ENCODE data around the gene ESD. TPM values are rescaled to one million over a fixed set of nuclear protein-coding genes. Genes with fewer than 3 reads are reported as not detected.
A peak's percentile ranks its signal among the peaks of the same experiment; 100 is the strongest.
"Not testable (repeated sequence)": the region's sequence is repeated elsewhere in the genome, so short reads cannot be mapped to it uniquely, and the experiment has no call there.

Gene ESD
- total and polyA plus RNA-seq, 3 donors from 2014 or later, result 60.3 to 95.8 (median 65.4) TPM

GRCh38 chr13:46778890-46779289, 18.1 kb downstream of the ESD start:
- no peak for DNase-seq
- WGBS, 2 donors, result 81 to 85% methylated on average over 2 of the region's 2 CpGs
- H3K36me3 ChIP-seq (ENCODE audit: low read depth, missing control alignments), result no peaks in the 10 kb centered on the region
- no peak overlapping the region for H3K27ac ChIP-seq
- peaks cover 4% of the 10 kb centered on the region for H3K4me1 ChIP-seq
- H3K4me3 ChIP-seq, result no peak overlapping the region
- intact Hi-C loops (cut with DNase I; ENCODE audit: low total_unique reads), result no loop called here
- no peaks in the 10 kb centered on the region for H3K9me3 ChIP-seq
- no peaks in the 10 kb centered on the region for H3K27me3 ChIP-seq
- TF ChIP-seq CTCF (IDR thresholded peaks at IDR 0.05) (no peak), POLR2A (IDR thresholded peaks at IDR 0.05) (no peak)

- peaks cover 4% of the 10 kb centered on the region for H3K4me1 ChIP-seq
- no peak for DNase-seq
- TF ChIP-seq POLR2A (IDR thresholded peaks at IDR 0.05) (no peak), CTCF (IDR thresholded peaks at IDR 0.05) (no peak)
- H3K9me3 ChIP-seq, result no peaks in the 10 kb centered on the region
- 83 to 86% methylated on average over 3 of the region's 3 CpGs for WGBS, 2 donors
- H3K36me3 ChIP-seq (ENCODE audit: low read depth, missing control alignments), result no peaks in the 10 kb centered on the region
- no peak overlapping the region for H3K4me3 ChIP-seq
- peak overlapping the region; percentile 9 to 54 for H3K27ac ChIP-seq
- H3K27me3 ChIP-seq, result no peaks in the 10 kb centered on the region
- intact Hi-C loops (cut with DNase I; ENCODE audit: low total_unique reads), result no loop called here
Measured at GRCh38 chr13:46778095-46778494, 18.9 kb downstream of the ESD start.

- Histone ChIP-seq H3K4me3 (no peak overlapping the region), H3K9me3 (no peaks in the 10 kb centered on the region), H3K27me3 (no peaks in the 10 kb centered on the region), H3K36me3 (ENCODE audit: low read depth, missing control alignments) (no peaks in the 10 kb centered on the region), H3K27ac (peak overlapping the region in 1 of 2 donors; percentile 29), H3K4me1 (peaks cover 4% of the 10 kb centered on the region)
- no peak for TF ChIP-seq CTCF (IDR thresholded peaks at IDR 0.05)
- TF ChIP-seq POLR2A (IDR thresholded peaks at IDR 0.05), result no peak
- intact Hi-C loops (cut with DNase I; ENCODE audit: low total_unique reads), result no loop called here
- 72 to 77% methylated on average over 8 of the region's 8 CpGs for WGBS, 2 donors
- DNase-seq, result no peak
Measured at GRCh38 chr13:46775385-46776107, 21.4 kb downstream of the ESD start.

GRCh38 chr13:46773541-46773940, 23.4 kb downstream of the ESD start:
- Histone ChIP-seq H3K27ac (no peak overlapping the region), H3K27me3 (no peaks in the 10 kb centered on the region), H3K4me1 (peaks cover 4% of the 10 kb centered on the region), H3K36me3 (ENCODE audit: low read depth, missing control alignments) (no peaks in the 10 kb centered on the region), H3K9me3 (no peaks in the 10 kb centered on the region), H3K4me3 (no peak overlapping the region)
- TF ChIP-seq CTCF (IDR thresholded peaks at IDR 0.05) (no peak), POLR2A (IDR thresholded peaks at IDR 0.05) (no peak)
- 30 to 48% methylated on average over 2 of the region's 2 CpGs for WGBS, 2 donors
- no peak for DNase-seq
- intact Hi-C loops (cut with DNase I; ENCODE audit: low total_unique reads), result no loop called here

- H3K27me3 ChIP-seq, result no peaks in the 10 kb centered on the region
- TF ChIP-seq CTCF (IDR thresholded peaks at IDR 0.05), result no peak
- no peak for TF ChIP-seq POLR2A (IDR thresholded peaks at IDR 0.05)
- H3K36me3 ChIP-seq (ENCODE audit: low read depth, missing control alignments), result no peaks in the 10 kb centered on the region
- no peak overlapping the region for H3K4me3 ChIP-seq
- no peak for DNase-seq
- H3K27ac ChIP-seq, result no peak overlapping the region
- intact Hi-C loops (cut with DNase I; ENCODE audit: low total_unique reads), result no loop called here
- H3K4me1 ChIP-seq, result peaks cover 4% of the 10 kb centered on the region
- no peaks in the 10 kb centered on the region for H3K9me3 ChIP-seq
Measured at GRCh38 chr13:46771693-46772092, 25.3 kb downstream of the ESD start.

- H3K9me3 ChIP-seq; H3K27ac ChIP-seq; H3K4me3 ChIP-seq; H3K36me3 ChIP-seq (ENCODE audit: low read depth, missing control alignments); intact Hi-C loops (cut with DNase I; ENCODE audit: low total_unique reads); H3K27me3 ChIP-seq; DNase-seq; H3K4me1 ChIP-seq: not testable (repeated sequence)
- 89 to 95% methylated on average over 4 of the region's 4 CpGs for WGBS, 2 donors
Measured at GRCh38 chr13:46769925-46770324, 27.0 kb downstream of the ESD start.

All from testis (tissue), 3 donors.